Measurements from ENCODE around the gene PTPN14.

The PTPN14 gene

DNA sequence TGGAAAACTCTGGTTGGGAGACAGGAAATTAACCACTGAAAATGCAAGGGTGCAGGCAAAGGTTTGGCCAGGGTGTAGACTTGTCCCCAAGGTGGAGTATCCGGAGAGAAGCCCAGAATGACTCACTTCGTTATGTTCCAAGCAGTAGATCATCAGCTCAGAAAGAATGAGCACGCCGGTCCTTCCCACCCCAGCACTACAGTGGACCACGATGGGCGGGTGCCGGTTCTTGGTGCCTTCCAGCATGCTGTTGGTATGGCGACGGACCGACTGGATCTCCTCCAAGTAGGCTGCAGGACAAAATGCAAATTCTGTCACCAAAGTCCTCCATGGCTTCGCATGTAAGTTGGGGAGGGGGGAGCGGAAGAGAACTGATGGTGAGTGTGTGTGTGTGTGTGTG lies 187.0 kb downstream of the PTPN14 start:
- H3K36me3 ChIP-seq (replicated peaks; ENCODE audit: insufficient read depth, low read length), result no peaks in the 10 kb centered on the region
- no peaks in the 10 kb centered on the region for H3F3A ChIP-seq (ENCODE audit: insufficient read depth, low read length)
- H3K9me3 ChIP-seq (replicated peaks; ENCODE audit: insufficient read depth, low read length), result no peaks in the 10 kb centered on the region
- H3K9ac ChIP-seq (ENCODE audit: low read length), result no peak overlapping the region
- no peak for DNase-seq
- no peak overlapping the region for H3K27ac ChIP-seq (ENCODE audit: low read length)
- no peak overlapping the region for H3K4me2 ChIP-seq (ENCODE audit: low read depth, low read length)
- no peaks in the 10 kb centered on the region for H4K20me1 ChIP-seq (ENCODE audit: insufficient read depth, low read length)
- no peak overlapping the region for H3K4me3 ChIP-seq (ENCODE audit: low read length)
- TF ChIP-seq CTCF (IDR thresholded peaks at IDR 0.05; ENCODE audit: low read length), result no peak
- no peak for TF ChIP-seq EZH2phosphoT487 (IDR thresholded peaks at IDR 0.05; ENCODE audit: low read length)
- no peak for TF ChIP-seq EZH2 (optimal IDR thresholded peaks at IDR 0.05; ENCODE audit: low read depth, low read length)
- H3K27me3 ChIP-seq (replicated peaks; ENCODE audit: insufficient read depth, low read length), result no peaks in the 10 kb centered on the region
- H3K9me2 ChIP-seq (replicated peaks; ENCODE audit: insufficient read depth, low read length), result no peaks in the 10 kb centered on the region
- H2AFZ ChIP-seq (ENCODE audit: low read length), result no peak overlapping the region
- H3K79me2 ChIP-seq (ENCODE audit: low read length), result no peaks in the 10 kb centered on the region
- no peaks in the 10 kb centered on the region for H3K4me1 ChIP-seq (ENCODE audit: low read length)

DNA sequence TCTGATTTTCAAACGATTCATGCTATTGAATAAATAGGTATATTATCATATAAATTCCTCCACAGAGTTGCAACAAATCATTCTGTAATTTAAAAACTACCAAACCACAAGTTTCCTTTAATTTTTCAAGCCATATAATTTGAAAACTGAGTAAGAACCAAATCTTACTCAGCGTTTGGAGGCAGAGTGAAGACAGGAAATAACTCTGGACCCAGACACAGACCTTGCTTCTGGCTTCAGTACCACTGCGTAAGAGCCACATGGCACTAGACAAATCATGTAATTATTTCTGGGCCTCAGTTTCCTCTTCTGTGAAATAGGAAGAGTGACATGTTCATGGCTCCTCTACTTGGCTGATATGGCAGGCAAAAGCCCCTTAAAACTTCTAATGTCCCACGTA lies 188.0 kb downstream of the PTPN14 start:
- H3K4me1 ChIP-seq (ENCODE audit: low read length), result no peaks in the 10 kb centered on the region
- no peak overlapping the region for H3K27ac ChIP-seq (ENCODE audit: low read length)
- H3K27me3 ChIP-seq (replicated peaks; ENCODE audit: insufficient read depth, low read length), result no peaks in the 10 kb centered on the region
- H3K36me3 ChIP-seq (replicated peaks; ENCODE audit: insufficient read depth, low read length), result no peaks in the 10 kb centered on the region
- no peak overlapping the region for H3K9ac ChIP-seq (ENCODE audit: low read length)
- H3K9me3 ChIP-seq (replicated peaks; ENCODE audit: insufficient read depth, low read length), result no peaks in the 10 kb centered on the region
- no peaks in the 10 kb centered on the region for H3F3A ChIP-seq (ENCODE audit: insufficient read depth, low read length)
- TF ChIP-seq CTCF (IDR thresholded peaks at IDR 0.05; ENCODE audit: low read length) (no peak), EZH2 (optimal IDR thresholded peaks at IDR 0.05; ENCODE audit: low read depth, low read length) (no peak), EZH2phosphoT487 (IDR thresholded peaks at IDR 0.05; ENCODE audit: low read length) (no peak)
- DNase-seq, result no peak
- H3K4me2 ChIP-seq (ENCODE audit: low read depth, low read length), result no peak overlapping the region
- H2AFZ ChIP-seq (ENCODE audit: low read length), result no peak overlapping the region
- H3K9me2 ChIP-seq (replicated peaks; ENCODE audit: insufficient read depth, low read length), result no peaks in the 10 kb centered on the region
- H3K79me2 ChIP-seq (ENCODE audit: low read length), result no peaks in the 10 kb centered on the region
- H3K4me3 ChIP-seq (ENCODE audit: low read length), result no peak overlapping the region
- H4K20me1 ChIP-seq (ENCODE audit: insufficient read depth, low read length), result no peaks in the 10 kb centered on the region

DNA sequence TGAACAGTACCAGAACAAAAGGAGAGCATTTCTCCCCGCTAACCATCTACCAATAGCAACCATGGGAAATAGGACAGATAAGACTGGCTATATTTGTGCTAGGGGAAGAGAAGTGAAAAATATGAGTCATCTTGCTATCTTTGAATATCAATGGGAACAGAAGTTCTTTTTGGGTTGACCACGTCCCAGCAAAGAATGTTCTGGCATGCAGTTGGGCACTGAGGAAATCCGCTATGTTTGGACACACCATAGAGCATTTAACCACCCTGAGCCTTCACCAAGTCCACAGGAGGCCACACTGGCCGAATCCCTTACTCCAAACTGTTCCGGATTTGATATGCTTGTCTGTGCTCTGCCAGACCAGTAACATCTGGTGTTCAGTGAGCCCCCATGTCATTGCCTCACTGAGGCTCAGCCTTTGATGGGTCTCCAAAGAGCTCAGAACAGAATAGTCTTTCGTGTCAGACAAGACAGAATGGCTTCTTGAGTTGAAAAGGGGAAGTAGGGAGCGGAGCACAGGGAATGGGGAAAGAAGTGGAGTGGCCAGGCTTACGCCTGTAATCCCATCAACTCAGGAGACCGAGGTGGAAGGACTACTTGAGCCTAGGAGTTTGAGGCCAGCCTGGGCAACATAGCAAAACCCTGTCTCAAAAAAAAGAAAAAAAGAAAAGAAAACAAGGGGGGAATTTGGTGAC lies 189.1 kb downstream of the PTPN14 start:
- H3K27ac ChIP-seq (ENCODE audit: low read length), result no peak overlapping the region
- H2AFZ ChIP-seq (ENCODE audit: low read length), result no peak overlapping the region
- H3K4me2 ChIP-seq (ENCODE audit: low read depth, low read length), result no peak overlapping the region
- H4K20me1 ChIP-seq (ENCODE audit: insufficient read depth, low read length), result no peaks in the 10 kb centered on the region
- H3K36me3 ChIP-seq (replicated peaks; ENCODE audit: insufficient read depth, low read length), result no peaks in the 10 kb centered on the region
- H3K27me3 ChIP-seq (replicated peaks; ENCODE audit: insufficient read depth, low read length), result no peaks in the 10 kb centered on the region
- H3K9ac ChIP-seq (ENCODE audit: low read length), result no peak overlapping the region
- no peaks in the 10 kb centered on the region for H3F3A ChIP-seq (ENCODE audit: insufficient read depth, low read length)
- no peaks in the 10 kb centered on the region for H3K9me2 ChIP-seq (replicated peaks; ENCODE audit: insufficient read depth, low read length)
- no peaks in the 10 kb centered on the region for H3K4me1 ChIP-seq (ENCODE audit: low read length)
- H3K79me2 ChIP-seq (ENCODE audit: low read length), result no peaks in the 10 kb centered on the region
- no peak for TF ChIP-seq EZH2phosphoT487 (IDR thresholded peaks at IDR 0.05; ENCODE audit: low read length)
- no peak for TF ChIP-seq CTCF (IDR thresholded peaks at IDR 0.05; ENCODE audit: low read length)
- no peak for TF ChIP-seq EZH2 (optimal IDR thresholded peaks at IDR 0.05; ENCODE audit: low read depth, low read length)
- DNase-seq, result no peak
- H3K9me3 ChIP-seq (replicated peaks; ENCODE audit: insufficient read depth, low read length), result no peaks in the 10 kb centered on the region
- no peak overlapping the region for H3K4me3 ChIP-seq (ENCODE audit: low read length)
